HUDEP-2 (cell line): ENCODE measurements around the gene LGALS14.
"Not testable (repeated sequence)": the region's sequence is repeated elsewhere in the genome, so short reads cannot be mapped to it uniquely, and the experiment has no call there.

Experiments used
- DNase-seq, 76 experiments: peaks; one replicate each; lab custom pipeline; 2025; ENCODE audit not compliant: unreplicated experiment in 76 of 76; lab: John Stamatoyannopoulos, UW

Gene LGALS14

DNA sequence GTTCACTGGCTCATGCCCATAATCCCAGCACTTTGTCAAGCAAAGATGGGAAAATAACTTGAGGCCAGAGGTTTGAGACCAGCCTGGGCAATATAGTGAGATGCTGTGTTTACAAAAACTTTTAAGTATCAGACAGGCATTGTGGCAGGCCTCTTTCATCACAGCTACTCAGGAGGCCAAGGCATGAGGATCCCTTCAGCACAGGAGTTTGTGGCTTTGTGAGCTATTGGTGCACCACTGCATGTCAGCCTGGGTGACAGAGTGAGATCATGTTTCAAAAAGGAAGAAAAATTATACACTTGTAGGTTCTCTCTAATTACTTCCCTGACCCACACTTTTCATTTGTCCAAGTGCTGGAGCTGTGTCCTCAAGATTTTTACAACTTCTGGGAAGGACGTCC is 11.5 kb upstream of the LGALS14 start:
- DNase-seq = no peak

DNA sequence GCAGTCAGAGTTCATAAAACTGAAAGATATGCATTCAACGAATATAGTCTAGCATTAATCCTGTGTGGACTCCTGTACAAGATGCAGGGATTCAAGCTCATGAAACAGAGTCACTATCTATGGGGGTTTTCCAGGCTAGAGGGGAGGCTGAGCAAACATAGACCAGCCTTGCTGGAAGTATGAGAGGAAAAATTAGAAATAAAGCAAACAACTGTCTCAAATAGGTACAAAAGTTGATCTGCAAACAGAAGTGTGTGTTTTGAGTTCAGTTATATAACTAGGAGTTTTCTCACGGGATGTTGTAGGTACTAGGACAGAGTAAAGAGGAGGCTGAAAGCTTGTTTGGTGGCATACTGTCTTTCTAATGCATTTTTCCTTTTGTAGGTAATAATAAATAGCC is 8.5 kb upstream of the LGALS14 start:
- no peak for DNase-seq

DNA sequence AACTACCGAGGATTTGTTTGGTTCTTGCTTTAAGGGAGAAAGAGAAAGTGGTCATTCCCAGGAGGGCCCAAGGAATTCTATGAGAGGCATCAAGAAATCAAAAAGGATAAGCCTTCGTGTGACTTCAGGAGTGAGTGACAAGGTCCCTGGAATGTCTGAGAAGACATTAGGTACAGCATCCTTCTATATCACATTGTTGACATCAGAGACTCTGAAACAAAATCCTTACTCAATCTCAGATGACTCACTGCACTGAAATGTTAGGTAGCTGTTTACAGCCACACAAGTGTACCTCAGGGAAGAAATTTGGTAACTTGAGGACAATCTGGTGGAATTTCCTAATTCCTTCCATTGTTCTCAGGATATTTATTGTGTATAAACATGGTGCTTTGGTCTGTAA is 7.9 kb upstream of the LGALS14 start:
- DNase-seq = no peak

DNA sequence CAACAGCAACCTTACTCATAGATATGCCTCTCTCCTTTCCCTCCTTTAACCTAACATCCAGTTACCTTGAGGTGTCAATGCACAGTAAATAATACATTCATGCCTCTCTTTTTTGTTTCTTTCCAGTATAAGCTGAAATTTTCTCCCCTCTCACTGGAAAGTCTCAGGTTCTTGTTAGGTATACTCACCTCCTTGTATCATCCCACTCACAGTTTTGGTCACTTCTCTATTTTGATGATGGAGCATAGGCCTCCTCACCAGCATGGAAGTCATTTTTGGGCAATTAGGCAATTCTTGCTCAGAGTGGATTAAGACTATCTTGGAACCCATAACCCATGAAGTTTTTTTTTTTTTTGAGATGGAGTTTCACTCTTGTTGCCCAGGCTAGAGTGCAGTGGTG is 5.7 kb upstream of the LGALS14 start:
- DNase-seq = no peak

DNA sequence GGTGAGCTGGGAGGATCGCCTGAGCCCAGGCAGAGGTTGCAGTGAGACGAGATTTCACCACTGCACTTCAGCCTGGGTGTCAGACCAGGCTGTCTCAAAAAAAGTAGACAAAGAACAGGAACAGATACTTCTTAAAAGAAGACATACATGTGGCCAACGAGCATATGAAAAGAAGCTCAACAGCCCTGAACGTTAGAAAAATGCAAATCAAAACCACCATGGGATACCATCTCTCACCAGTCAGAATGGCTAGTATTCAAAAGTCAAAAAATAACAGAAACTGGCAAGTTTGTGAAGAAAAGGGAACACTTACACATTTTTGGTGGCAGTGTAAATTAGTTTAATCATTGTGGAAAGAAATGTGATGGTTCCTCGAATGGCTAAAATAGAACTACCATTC is 3.0 kb upstream of the LGALS14 start:
- no peak for DNase-seq

DNA sequence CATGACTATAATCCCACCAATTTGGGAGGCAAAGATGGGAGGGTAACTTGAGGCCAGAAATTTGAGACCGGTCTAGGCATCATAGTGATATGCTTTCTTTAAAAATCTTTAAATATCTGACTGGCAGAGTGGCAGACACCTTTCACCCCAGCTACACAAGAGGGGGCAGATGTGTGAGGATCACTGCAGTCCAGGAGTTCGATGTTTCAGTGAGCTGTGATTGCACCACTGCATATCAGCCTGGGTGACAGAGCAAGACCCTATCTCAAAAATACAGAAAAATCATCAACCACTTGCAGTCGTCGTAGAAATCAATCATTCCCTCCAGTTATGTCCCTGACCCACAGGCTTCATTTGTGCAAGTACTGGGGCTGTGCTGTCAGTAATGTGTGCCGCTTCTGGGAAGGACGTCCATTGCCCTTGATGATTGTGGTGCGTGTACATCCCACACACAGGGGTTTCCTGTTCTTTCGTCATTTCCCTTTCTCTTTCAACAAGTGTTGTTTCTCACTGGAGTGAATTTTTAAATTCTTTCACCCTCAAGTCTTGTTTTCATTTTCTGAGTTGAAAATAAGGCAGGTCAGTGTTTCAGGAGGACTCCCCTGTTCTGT is 1.4 kb downstream of the LGALS14 start:
- DNase-seq = no peak

DNA sequence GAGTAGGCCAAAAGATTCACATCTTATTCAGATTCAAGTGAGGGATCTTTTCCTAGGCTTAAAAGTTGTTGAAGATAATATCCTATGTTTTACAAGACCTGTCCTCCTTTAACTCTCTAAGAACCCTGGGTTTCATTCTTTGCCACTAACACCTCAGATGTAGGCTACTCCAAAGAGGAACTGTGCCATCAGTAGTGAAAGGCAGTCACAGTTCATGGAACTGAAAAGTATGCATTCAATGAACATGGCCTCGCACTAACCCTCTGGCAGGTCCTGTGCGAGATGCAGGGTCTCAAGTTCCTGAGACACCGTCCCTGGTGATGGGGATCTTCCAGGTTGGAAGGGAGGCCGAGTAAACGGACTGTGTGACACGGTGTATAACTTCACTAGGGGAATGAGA is 4.3 kb downstream of the LGALS14 start:
- DNase-seq = no peak

DNA sequence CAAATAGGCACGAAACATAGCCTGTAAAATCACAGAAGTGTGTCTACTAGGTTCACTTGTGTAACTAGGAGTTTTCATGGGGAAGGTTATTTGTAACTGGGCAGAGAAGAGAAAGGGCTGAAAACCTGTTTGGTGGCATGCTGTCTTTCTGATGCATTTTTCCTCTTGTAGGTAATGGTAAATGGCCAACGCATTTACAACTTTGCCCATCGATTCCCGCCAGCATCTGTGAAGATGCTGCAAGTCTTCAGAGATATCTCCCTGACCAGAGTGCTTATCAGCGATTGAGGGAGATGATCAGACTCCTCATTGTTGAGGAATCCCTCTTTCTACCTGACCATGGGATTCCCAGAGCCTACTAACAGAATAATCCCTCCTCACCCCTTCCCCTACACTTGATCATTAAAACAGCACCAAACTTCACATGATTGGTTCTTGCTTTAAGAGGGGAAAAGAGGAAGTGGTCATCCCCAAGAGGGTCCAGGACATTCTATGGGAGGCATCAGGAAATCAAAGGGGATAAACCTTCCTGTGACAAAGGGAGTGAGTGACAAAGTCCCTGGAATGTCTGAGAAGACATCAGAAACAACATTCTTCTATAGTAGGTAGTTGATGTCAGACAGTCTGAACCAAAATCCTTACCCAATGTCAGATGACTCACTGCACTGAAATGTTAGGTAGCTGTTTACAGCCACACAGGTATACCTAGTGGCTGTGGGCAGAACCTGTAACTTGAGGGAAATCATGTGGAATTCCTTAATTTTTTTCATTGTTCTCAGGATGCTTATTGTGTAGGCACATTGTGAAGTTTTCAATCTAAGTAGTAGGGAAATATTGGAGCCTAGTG is 5.0 kb downstream of the LGALS14 start:
- DNase-seq = no peak

DNA sequence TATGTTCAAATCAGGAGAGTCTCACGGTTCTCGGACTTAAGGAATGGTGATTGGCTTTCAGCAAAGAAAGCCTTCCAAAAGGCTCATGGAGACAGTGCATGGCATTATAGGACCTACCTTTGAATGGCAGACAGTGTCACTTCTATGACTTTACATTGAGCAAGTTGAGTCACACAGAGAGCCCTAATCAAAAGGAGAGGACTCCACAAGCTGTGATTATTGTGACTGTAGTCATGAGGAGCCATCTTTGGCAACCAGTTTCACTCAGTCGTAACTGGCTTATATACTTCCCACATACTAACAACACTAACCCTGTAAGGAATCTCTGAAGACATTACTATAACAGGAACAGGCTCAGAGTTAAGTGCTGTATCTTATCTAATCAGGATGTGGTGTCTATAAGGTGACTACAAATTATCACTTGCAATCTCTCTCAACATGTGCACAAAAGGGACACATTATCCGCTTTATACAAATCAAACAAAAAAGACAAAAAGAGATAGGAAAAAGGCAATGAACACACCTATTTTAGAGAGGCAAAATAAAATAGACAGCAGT is 6.1 kb downstream of the LGALS14 start:
- DNase-seq = no peak

DNA sequence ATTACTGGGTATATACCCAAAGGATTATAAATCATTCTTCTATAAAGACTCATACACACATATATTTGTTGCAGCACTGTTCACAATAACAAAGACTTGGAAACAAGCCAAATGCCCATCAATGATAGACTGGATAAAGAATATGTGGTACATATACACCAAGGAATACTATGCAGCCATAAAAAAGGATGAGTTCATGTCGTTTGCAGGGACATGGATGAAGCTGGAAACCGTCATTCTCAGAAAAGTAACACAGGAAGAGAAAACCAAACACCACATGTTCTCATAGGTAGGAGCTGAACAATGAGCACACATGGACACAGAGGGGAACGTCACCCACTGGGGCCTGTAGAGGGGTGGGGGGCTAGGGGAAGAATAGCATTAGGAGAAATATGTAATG is 15.9 kb downstream of the LGALS14 start:
- DNase-seq = not testable (repeated sequence)

DNA sequence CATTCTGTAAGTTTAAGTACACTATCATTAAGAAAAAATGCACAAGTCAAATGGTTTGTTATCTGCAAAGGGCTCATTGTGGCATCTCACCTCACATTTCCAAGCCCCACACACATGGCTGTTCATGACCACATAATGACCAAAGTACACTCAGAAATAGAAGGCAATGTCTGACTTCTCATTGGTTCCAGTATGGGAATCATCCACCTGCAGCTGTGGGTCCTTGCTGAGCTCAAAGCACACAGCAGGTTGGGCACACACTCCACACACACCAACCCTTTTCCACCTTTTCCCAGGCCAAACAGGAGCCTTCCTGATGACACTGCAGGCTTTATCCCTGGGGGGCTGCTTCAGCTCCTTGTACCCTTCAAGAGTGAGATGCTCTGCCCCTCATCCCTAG is 21.7 kb downstream of the LGALS14 start:
- no peak for DNase-seq

DNA sequence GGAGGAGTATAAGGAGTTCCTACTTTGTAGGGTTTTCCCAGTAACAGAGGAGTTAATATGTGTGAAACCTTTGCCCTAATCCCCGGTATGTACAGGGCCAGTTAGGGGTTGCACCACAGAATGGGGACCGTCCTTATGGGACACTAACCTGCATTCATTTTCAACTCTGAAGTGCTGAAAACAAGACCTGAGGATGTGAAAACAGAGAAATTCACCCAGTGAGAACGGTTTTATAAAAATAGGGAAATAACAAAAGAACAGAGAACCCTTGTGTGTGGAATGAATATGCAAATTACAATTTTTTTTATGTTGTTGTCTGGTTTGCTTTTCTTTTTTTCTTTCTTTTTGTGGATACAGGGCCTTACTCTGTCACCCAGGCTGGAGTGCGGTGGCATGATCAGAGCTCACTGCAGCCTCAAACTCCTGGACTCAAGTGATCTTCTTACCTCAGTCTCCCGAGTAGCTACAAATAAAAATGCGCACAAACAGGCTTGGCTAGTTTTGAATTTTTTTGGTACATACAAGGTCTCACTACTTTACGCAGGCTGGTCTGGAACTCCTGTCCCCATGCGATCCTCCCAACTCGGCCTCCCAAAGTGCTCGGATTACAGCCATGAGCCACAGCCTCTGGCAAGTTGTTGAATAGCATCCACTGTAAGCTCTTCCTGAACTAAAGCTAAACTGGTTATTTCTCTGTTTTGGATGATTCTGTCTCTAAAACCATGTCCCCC is 23.0 kb downstream of the LGALS14 start:
- DNase-seq = no peak

DNA sequence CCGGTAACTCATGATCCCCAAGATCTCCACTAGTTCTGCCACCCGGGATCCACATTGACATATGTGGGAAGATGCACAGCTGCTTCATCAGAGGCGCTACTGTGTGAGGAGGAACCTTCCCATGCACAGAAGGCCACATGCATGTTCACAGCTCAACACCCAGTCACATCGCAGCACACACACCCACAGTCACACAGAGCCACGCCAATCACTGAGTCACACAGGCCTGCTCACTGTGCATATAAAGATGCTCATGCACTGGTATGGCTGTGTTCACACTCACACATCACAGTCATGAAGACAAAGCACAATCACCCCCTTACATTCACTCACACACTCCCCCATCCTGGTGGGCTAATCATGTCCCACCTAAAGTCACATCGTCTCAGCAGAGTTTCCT is 23.8 kb downstream of the LGALS14 start:
- DNase-seq = no peak

DNA sequence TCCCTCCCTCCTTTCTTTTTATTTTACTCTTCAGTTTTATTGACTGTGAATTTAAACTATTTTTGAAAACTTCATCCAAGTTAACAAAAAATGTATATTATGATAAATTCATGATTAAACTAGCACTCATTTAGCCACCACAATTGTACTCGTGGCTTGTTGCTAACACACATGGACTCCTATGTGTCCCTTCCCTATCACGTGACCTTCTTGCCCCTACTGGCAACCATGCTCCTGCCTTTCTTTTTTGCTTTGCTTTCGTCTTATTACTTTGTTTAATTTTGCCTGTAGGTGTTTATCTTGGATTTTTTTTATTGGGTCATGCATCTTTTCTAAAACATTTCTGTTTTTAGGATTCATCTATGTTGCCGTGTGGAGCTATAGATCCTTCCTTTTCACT is 25.3 kb downstream of the LGALS14 start:
- no peak for DNase-seq

DNA sequence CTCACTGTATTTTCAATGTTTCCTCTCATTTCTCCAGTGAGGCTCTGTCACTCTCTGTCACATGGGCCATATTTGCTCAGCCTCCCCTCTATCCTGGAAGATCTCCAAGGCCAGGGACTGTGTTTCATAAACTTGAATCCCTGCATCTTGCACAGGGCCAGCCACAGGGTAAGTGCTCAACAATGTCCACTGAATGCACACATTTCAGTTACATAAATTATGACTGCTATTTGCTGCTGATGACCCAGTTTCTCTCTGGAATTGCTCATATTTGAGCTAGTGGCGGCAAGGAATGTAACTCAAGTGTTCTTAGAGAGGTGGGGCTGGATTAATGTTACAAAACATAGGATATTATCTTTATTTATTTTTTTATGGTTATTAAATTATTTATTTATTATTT is 27.4 kb downstream of the LGALS14 start:
- no peak for DNase-seq

DNA sequence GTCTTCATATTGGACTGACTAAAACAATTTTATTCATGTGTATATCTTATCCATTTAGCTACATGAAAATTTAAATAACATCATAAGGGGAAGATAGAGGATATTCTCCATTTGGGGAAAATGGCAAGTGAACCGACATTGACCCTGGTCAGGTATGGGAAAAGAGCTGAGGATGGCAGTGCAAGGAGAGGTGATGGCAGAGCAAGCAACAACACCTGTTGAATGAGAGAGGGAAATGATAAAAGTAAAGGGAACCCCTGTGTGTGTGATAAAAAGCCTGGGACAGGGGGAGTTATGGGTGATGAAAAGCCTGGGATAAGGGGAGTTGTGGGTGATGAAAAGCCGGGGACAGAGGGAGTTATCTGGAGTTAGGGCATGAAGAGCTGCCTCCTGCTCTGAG is 29.6 kb downstream of the LGALS14 start:
- DNase-seq = no peak

DNA sequence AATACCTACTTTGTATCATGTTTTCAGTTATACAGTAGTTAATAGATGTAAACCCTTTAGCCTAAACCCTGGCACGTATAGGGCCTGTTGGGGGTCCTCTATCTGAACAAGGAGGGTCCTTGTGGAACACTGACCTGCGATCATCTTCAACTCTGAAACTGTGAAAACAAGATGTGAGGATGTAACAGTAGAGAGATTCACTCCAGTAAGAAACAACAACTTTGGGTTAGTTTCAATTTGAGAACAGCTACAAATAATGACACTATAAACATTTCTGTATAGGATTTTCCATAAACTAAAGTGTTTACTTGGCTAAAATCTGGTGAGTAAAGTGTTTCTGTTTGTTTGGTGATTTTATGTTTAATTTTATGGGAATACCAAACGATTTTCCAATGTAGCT is 31.4 kb downstream of the LGALS14 start:
- DNase-seq = no peak

DNA sequence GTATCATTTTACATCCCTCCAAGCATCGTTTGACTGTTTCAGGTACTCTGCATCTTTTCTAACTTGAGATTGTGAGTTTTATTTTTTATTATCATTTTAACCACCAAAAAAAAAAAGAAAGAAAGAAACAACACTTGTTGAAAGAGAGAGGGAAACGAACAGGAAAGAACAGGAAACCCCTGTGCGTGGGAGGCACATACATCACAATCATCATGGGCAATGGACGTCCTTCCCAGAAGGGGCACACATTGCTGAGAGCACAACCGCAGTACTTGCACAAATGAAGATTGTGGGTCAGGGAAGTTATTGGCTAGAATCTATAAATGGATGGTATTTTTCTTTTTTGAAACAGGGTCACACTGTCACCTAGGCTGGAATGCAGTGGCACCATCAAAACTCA is 31.8 kb downstream of the LGALS14 start:
- DNase-seq = no peak

DNA sequence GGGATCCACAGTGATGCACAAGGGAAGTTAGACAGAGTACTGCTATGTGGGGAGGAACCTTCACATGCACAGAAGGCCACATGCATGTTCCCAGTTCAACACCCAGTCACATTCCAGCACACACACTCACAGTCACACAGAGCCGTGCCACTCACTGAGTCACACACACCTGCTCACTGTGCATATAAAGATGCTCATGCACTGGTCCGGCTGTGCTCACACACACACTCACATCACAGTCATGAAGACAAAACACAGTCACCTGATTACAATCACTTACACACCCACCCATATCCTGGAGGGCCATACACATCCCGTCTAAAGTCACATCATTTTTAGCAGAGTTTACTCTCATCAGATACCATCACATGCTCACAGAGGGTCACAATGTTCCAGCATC is 33.1 kb downstream of the LGALS14 start:
- DNase-seq = no peak

DNA sequence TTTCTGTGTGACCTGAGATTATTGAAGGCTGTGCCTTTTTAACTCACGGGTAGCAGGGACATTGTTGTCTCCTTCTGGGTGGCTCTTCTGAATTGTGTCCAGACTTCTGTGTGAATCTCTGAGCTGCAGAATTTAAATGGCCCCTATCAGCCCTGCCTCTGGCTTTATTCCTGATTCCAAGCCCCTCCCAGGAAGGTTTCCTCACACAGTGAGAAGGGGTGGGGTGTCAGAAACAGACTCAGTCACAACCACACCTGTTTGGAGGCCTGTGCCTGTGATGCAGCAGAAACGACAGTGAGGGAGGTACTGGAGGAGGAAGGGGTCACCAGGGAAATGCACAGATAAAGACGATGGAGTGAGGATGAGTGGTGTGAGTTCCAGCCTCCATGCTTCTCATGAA is 33.6 kb downstream of the LGALS14 start, which contains the start of gene CLC:
Gene CLC (minus strand): TSS at position 139 of the 400 bp plus-strand sequence. CDS start 77 bp downstream, at position 62.
- DNase-seq = no peak

DNA sequence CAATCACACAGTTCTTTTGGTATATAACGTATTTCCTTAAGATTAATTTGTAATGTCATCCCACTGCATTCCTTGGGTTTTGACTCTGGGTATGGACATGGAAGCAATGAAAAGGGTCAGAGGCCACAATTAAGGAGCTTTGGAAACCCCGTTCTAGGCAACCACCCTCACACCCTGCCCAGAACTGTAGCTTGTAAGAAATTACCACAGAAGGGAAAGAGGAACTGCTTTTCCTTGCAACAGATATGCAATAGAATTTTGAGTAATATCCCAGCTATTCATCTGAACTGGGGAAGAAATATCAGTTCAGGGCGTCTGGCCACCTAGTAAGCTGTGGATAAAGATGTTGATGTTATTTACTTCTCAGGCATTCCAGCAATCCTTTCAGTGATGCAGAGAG is 34.5 kb downstream of the LGALS14 start:
- no peak for DNase-seq
